Endothelial cell of umbilical vein (primary cell): ENCODE data around the gene GABPA. TPM values are rescaled to one million over a fixed set of nuclear protein-coding genes. Genes with fewer than 3 reads are reported as not detected.

Source experiments
- BruUV-seq: library from RNA; stranded (reverse); fragments of 400-500 nt; replicated peaks from 2 replicates; lab custom pipeline; 2021; lab: Mats Ljungman, UMichigan
- CTCF ChIA-PET: fragments of 300-600, 350-600 bp; sonication (Branson Sonifier 250); formaldehyde crosslinking; loops from one replicate; lab custom pipeline; 2021; ENCODE audit warnings: antibody characterized with exemption, inconsistent platforms; lab: Charles Lee
- POLR2A ChIA-PET: fragments of 300-600, 350-600 bp; sonication (Branson Sonifier 250); formaldehyde crosslinking; loops from one replicate; lab custom pipeline; 2021; ENCODE audit warnings: antibody characterized with exemption, inconsistent platforms; lab: Charles Lee
- DNase-seq: peaks from one replicate; pipeline ENCODE4 v3.0.0-alpha.2; 2011; ENCODE audit warnings: low read depth, low spot score
- FAIRE-seq: peaks from 2 replicates; lab custom pipeline; 2011; peaks lifted over from hg19 to GRCh38; lab: Jason Lieb, UNC
- H2AFZ ChIP-seq: 2 replicates; pipeline ENCODE4 v1.6.0; 2012; ENCODE audit warnings: low read depth, low read length, control low read depth, inconsistent platforms
- H3K27ac ChIP-seq: 2 replicates; pipeline ENCODE4 v1.5.1; 2011; ENCODE audit warnings: low read depth, mild to moderate bottlenecking, control low read depth, low read length, moderate library complexity; ENCODE audit not compliant: insufficient read depth
- H3K27me3 ChIP-seq, 2 experiments: 2 replicates each; pipeline versions ENCODE4 v1.6.0 to v1.6.1; 2011; ENCODE audit warnings: low read length in 2 of 2, mixed read lengths in 1 of 2; ENCODE audit not compliant: control insufficient read depth in 2 of 2, insufficient read depth in 2 of 2
- H3K36me3 ChIP-seq, 2 experiments: 2 replicates in 1 of 2; 3 replicates in 1 of 2; pipeline ENCODE4 v1.5.1; 2011; ENCODE audit warnings: low read length in 2 of 2, mild to moderate bottlenecking in 1 of 2, moderate library complexity in 1 of 2; ENCODE audit not compliant: control insufficient read depth in 2 of 2, insufficient read depth in 2 of 2; ENCODE audit errors: extremely low read depth in 1 of 2
- H3K4me1 ChIP-seq: 3 replicates; pipeline ENCODE4 v1.5.1; 2011; ENCODE audit warnings: mild to moderate bottlenecking, low read length; ENCODE audit not compliant: control insufficient read depth, insufficient read depth; ENCODE audit errors: extremely low read depth
- H3K4me2 ChIP-seq: 2 replicates; pipeline ENCODE4 v1.6.1; 2011; ENCODE audit warnings: low read length, control low read depth, mixed read lengths; ENCODE audit not compliant: insufficient read depth
- H3K4me3 ChIP-seq, 3 experiments: fragments of 200-600 bp in 1 of 3; sonication (generic), shearing (Covaris generic) in 1 of 3; replicated peaks in 1 of 3; 2 replicates each; pipeline ENCODE4 v1.5.1; 2011 to 2016; ENCODE audit warnings: control low read depth in 3 of 3, low read length in 3 of 3, mild to moderate bottlenecking in 2 of 3, inconsistent platforms in 1 of 3, low read depth in 1 of 3, moderate library complexity in 1 of 3; ENCODE audit not compliant: insufficient read depth in 1 of 3
- H3K79me2 ChIP-seq: 2 replicates; pipeline ENCODE4 v1.6.0; 2012; ENCODE audit warnings: low read length, inconsistent platforms; ENCODE audit not compliant: control insufficient read depth, insufficient read depth
- H3K9ac ChIP-seq: replicated peaks from 2 replicates; pipeline ENCODE3; 2011; ENCODE audit warnings: low read length, control low read depth; ENCODE audit not compliant: insufficient read depth; ENCODE audit errors: extremely low read depth
- H3K9me1 ChIP-seq: replicated peaks from 3 replicates; pipeline ENCODE4 v1.6.0; 2011; ENCODE audit warnings: mild to moderate bottlenecking, low read length; ENCODE audit not compliant: control insufficient read depth, insufficient read depth; ENCODE audit errors: extremely low read depth
- H3K9me3 ChIP-seq: replicated peaks from 2 replicates; pipeline ENCODE4 v1.5.1; 2012; ENCODE audit warnings: low read length, inconsistent platforms; ENCODE audit not compliant: control insufficient read depth, insufficient read depth
- H4K20me1 ChIP-seq: replicated peaks from 2 replicates; pipeline ENCODE3; 2011; ENCODE audit warnings: mild to moderate bottlenecking, low read length; ENCODE audit not compliant: control insufficient read depth, insufficient read depth; ENCODE audit errors: extremely low read depth
- CTCF ChIP-seq, 2 donors: IDR thresholded peaks; 1 replicate in 1 of 2; 2 replicates in 1 of 2; pipeline ENCODE4 v1.5.1; 2011; ENCODE audit warnings: low read length in 2 of 2, mild to moderate bottlenecking in 2 of 2, moderate library complexity in 2 of 2, control low read depth in 1 of 2, inconsistent platforms in 1 of 2, low read depth in 1 of 2; ENCODE audit not compliant: insufficient read depth in 1 of 2; ENCODE audit errors: extremely low read depth in 1 of 2
- EZH2 ChIP-seq: IDR thresholded peaks from 2 replicates; pipeline ENCODE4 v1.6.1; 2012; ENCODE audit warnings: borderline replicate concordance, low read depth, mild to moderate bottlenecking, moderate library complexity, low read length, inconsistent platforms; ENCODE audit not compliant: severe bottlenecking
- FOS ChIP-seq: IDR thresholded peaks from 2 replicates; pipeline ENCODE4 v1.6.1; 2011; ENCODE audit warnings: mild to moderate bottlenecking, low read length, moderate library complexity, borderline replicate concordance; ENCODE audit not compliant: insufficient read depth
- GATA2 ChIP-seq: IDR thresholded peaks from 2 replicates; pipeline ENCODE4 v1.7.0; 2011; ENCODE audit warnings: low read depth, mild to moderate bottlenecking, moderate library complexity, mixed read lengths, low read length; ENCODE audit not compliant: insufficient read length, insufficient read depth
- JUN ChIP-seq: IDR thresholded peaks from 2 replicates; pipeline ENCODE4 v1.6.1; 2011; ENCODE audit warnings: borderline replicate concordance, low read depth; ENCODE audit not compliant: insufficient read length, insufficient read depth
- MYC ChIP-seq: IDR thresholded peaks from one replicate; pipeline ENCODE4 v1.6.1; 2011; ENCODE audit warnings: mild to moderate bottlenecking, low read depth, low read length
- POLR2A ChIP-seq: IDR thresholded peaks from 2 replicates; pipeline ENCODE4 v1.6.1; 2012; ENCODE audit warnings: low read depth, mild to moderate bottlenecking, control low read depth, low read length
- POLR2AphosphoS5 ChIP-seq: IDR thresholded peaks from 2 replicates; pipeline ENCODE4 v1.6.1; 2012; ENCODE audit warnings: low read depth, mild to moderate bottlenecking, control low read depth, low read length, moderate library complexity; ENCODE audit not compliant: insufficient read depth
- dilution Hi-C: fragments of 300-500 bp; cut with MboI; formaldehyde crosslinking; loops from one replicate; pipeline ENCODE4 v1.15.0; 2019; ENCODE audit warnings: low sequenced_read_pairs; ENCODE audit not compliant: extremely low pct_ligation_motif_present
- intact Hi-C: fragments of 100-400 bp; cut with micrococcal nuclease; formaldehyde crosslinking; loops from one replicate; pipeline ENCODE4 v1.10.0; 2022
- polyA plus RNA-seq, 4 experiments: library from polyadenylated mRNA; depleted of rRNA in 3 of 4; stranded (reverse) in 3 of 4; unstranded in 1 of 4; fragments of >200 nt; gene quantifications; 2 replicates each; pipeline versions ENCODE4 v1.2.1 to v1.2.3, GENCODE V29; 2011 to 2012; ENCODE audit warnings: missing spikeins in 1 of 4
- total RNA-seq: library from RNA; stranded (reverse); gene quantifications from 2 replicates; pipeline ENCODE4 v1.2.3, GENCODE V29; 2021
- TF ChIP-seq, protein P1 (sequence below): IDR thresholded peaks from 2 replicates; pipeline ENCODE4 v1.6.1; 2011; ENCODE audit not compliant: insufficient read depth, insufficient read length

Gene GABPA
- total and polyA plus RNA-seq, 2 donors (not counting 3 experiments of a cell fraction or from before 2014, with no cell fraction given) = 5.8 to 21.0 TPM

DNA sequence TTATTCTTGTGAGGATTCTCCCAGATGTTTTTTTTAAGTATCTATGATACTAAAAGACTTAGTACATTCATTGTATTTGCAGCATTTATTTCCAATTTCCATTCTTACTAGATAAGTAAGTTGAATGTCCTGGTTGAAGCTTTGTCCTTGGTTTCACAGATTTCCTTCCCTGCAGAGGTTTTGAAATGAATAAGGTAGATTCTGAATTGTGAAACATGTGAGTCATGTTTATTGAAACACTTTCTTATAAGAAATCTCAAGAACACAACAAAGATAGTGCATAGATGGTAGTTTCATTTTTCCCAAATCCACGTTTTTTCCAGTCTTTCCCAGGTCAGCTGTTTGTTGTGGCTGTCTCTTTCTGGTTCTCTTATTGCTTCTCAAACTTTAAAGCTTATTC is 24.8 kb downstream of the GABPA start:
- H3K9ac ChIP-seq = no peak overlapping the region
- H3K4me3 ChIP-seq = no peak overlapping the region
- no peak overlapping the region for H3K4me2 ChIP-seq
- no peaks in the 10 kb centered on the region for H3K27me3 ChIP-seq
- H2AFZ ChIP-seq = no peak overlapping the region
- DNase-seq (no peak), FAIRE-seq (no peak)
- dilution Hi-C loops (no loop called here), intact Hi-C loops (no loop called here)
- no TSS peak for BruUV-seq
- ChIA-PET CTCF (interaction anchor here (1.2 to 1.5 kb wide), 2 partner anchors 9 to 15 kb away, joined by 3 read pairs; no protein-coding TSS in a partner anchor), POLR2A (no interaction called here)
- H4K20me1 ChIP-seq = no peaks in the 10 kb centered on the region
- H3K9me3 ChIP-seq = no peaks in the 10 kb centered on the region
- H3K79me2 ChIP-seq = no peaks in the 10 kb centered on the region
- H3K9me1 ChIP-seq = no peaks in the 10 kb centered on the region
- peaks cover 7 to 9% of the 10 kb centered on the region in 2 experiments for H3K36me3 ChIP-seq
- H3K27ac ChIP-seq = no peak overlapping the region
- peaks cover 10% of the 10 kb centered on the region for H3K4me1 ChIP-seq
- TF ChIP-seq POLR2AphosphoS5 (no peak), GATA2 (no peak), EZH2 (no peak), FOS (no peak), MYC (no peak), POLR2A (no peak)
- TF ChIP-seq, protein P1, sequence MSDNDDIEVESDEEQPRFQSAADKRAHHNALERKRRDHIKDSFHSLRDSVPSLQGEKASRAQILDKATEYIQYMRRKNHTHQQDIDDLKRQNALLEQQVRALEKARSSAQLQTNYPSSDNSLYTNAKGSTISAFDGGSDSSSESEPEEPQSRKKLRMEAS = no peak

GRCh38 chr21:25760061-25760460 is 25.3 kb downstream of the GABPA start:
- Histone ChIP-seq H3K27ac (no peak overlapping the region), H3K4me2 (no peak overlapping the region), H3K9me1 (no peaks in the 10 kb centered on the region), H3K79me2 (no peaks in the 10 kb centered on the region), H3K4me1 (peaks cover 10% of the 10 kb centered on the region), H4K20me1 (no peaks in the 10 kb centered on the region), H2AFZ (no peak overlapping the region), H3K4me3 (no peak overlapping the region), H3K9ac (no peak overlapping the region), H3K9me3 (no peaks in the 10 kb centered on the region), H3K27me3 (no peaks in the 10 kb centered on the region), H3K36me3 (peaks cover 8 to 9% of the 10 kb centered on the region in 2 experiments)
- no peak for FAIRE-seq
- no peak for TF ChIP-seq MYC
- no peak for TF ChIP-seq EZH2
- TF ChIP-seq, protein P1 = no peak
- no peak for TF ChIP-seq CTCF (IDR thresholded peaks at IDR 0.05; ENCODE audit: extremely low read depth in 1 of 2, insufficient read depth in 1 of 2, low read depth in 1 of 2, low read length in 2 of 2)
- no peak for TF ChIP-seq FOS
- TF ChIP-seq POLR2A = no peak
- no peak for TF ChIP-seq POLR2AphosphoS5
- no peak for TF ChIP-seq JUN
- TF ChIP-seq GATA2 = no peak
- ChIA-PET POLR2A (no interaction called here), CTCF (interaction anchor here (1.5 kb wide), 1 partner anchor 15 kb away, joined by 3 read pairs; no protein-coding TSS in a partner anchor)
- dilution Hi-C loops = no loop called here
- intact Hi-C loops = no loop called here
- DNase-seq = no peak
- BruUV-seq = no TSS peak
